Keratinocyte (primary cell): ENCODE results near the gene METTL26. TPM values are rescaled to one million over a fixed set of nuclear protein-coding genes. Genes with fewer than 3 reads are reported as not detected.

Experiments used
- DNase-seq: peaks from one replicate; pipeline ENCODE4 v3.0.0-alpha.2; 2011; ENCODE audit warnings: low read depth, missing footprints, low spot score
- FAIRE-seq: peaks from 2 replicates; lab custom pipeline; 2011; peaks lifted over from hg19 to GRCh38; lab: Jason Lieb, UNC
- H2AFZ ChIP-seq: 2 replicates; pipeline ENCODE4 v1.6.0; 2012; ENCODE audit warnings: low read length, control low read depth, inconsistent platforms; ENCODE audit not compliant: control insufficient read depth
- H3K27ac ChIP-seq: 2 replicates; pipeline ENCODE4 v1.5.1; 2011; ENCODE audit warnings: low read length; ENCODE audit not compliant: control insufficient read depth, insufficient read depth
- H3K27me3 ChIP-seq: 3 replicates; pipeline ENCODE4 v1.6.0; 2011; ENCODE audit warnings: low read length; ENCODE audit not compliant: control insufficient read depth, insufficient read depth; ENCODE audit errors: extremely low read depth
- H3K36me3 ChIP-seq, 2 experiments: 2 replicates in 1 of 2; 3 replicates in 1 of 2; pipeline ENCODE4 v1.5.1; 2011; ENCODE audit warnings: low read length in 2 of 2, mild to moderate bottlenecking in 1 of 2; ENCODE audit not compliant: control insufficient read depth in 2 of 2, insufficient read depth in 2 of 2; ENCODE audit errors: extremely low read depth in 1 of 2
- H3K4me1 ChIP-seq: 3 replicates; pipeline ENCODE4 v1.5.1; 2011; ENCODE audit warnings: low read length; ENCODE audit not compliant: control insufficient read depth, insufficient read depth; ENCODE audit errors: extremely low read depth
- H3K4me2 ChIP-seq: 3 replicates; pipeline ENCODE4 v1.6.0; 2011; ENCODE audit warnings: low read depth, low read length; ENCODE audit not compliant: control insufficient read depth, insufficient read depth; ENCODE audit errors: extremely low read depth
- H3K4me3 ChIP-seq, 3 experiments: fragments of 200-600 bp in 1 of 3; sonication (generic) in 1 of 3; 2 replicates in 2 of 3; 3 replicates in 1 of 3; pipeline ENCODE4 v1.5.1; 2011 to 2016; ENCODE audit warnings: low read length in 3 of 3, mild to moderate bottlenecking in 3 of 3, control low read depth in 2 of 3, inconsistent platforms in 1 of 3, low read depth in 1 of 3, mixed read lengths in 1 of 3, mixed run types in 1 of 3, moderate library complexity in 1 of 3; ENCODE audit not compliant: control insufficient read depth in 2 of 3, insufficient read depth in 2 of 3; ENCODE audit errors: extremely low read depth in 1 of 3
- H3K79me2 ChIP-seq: 2 replicates; pipeline ENCODE4 v1.6.0; 2012; ENCODE audit warnings: low read length; ENCODE audit not compliant: control insufficient read depth, insufficient read depth
- H3K9ac ChIP-seq: 3 replicates; pipeline ENCODE4 v1.6.0; 2011; ENCODE audit warnings: low read length; ENCODE audit not compliant: control insufficient read depth, insufficient read depth; ENCODE audit errors: extremely low read depth
- H3K9me1 ChIP-seq: 3 replicates; pipeline ENCODE4 v1.6.0; 2011; ENCODE audit warnings: low read length; ENCODE audit not compliant: control insufficient read depth, insufficient read depth; ENCODE audit errors: extremely low read depth
- H3K9me3 ChIP-seq: 2 replicates; pipeline ENCODE4 v1.5.1; 2012; ENCODE audit warnings: low read depth, low read length; ENCODE audit not compliant: control insufficient read depth
- H4K20me1 ChIP-seq: 3 replicates; pipeline ENCODE4 v1.6.0; 2011; ENCODE audit warnings: low read length; ENCODE audit not compliant: control insufficient read depth, insufficient read depth; ENCODE audit errors: extremely low read depth
- EZH2 ChIP-seq: IDR thresholded peaks from one replicate; pipeline ENCODE4 v1.6.1; 2012; ENCODE audit warnings: inconsistent platforms, mild to moderate bottlenecking, low read length, moderate library complexity
- dilution Hi-C: fragments of 300-500 bp; cut with MboI; formaldehyde crosslinking; loops from one replicate; pipeline ENCODE4 v1.7.0; 2020; ENCODE audit warnings: low sequenced_read_pairs; ENCODE audit not compliant: extremely low pct_ligation_motif_present
- polyA plus RNA-seq, 5 experiments: library from polyadenylated mRNA; depleted of rRNA in 3 of 5; stranded (reverse) in 3 of 5; stranded (forward) in 1 of 5; unstranded in 1 of 5; fragments of >200 nt; gene quantifications; 1 replicate in 1 of 5; 2 replicates in 3 of 5; 3 replicates in 1 of 5; pipeline versions ENCODE4 v1.2.1 to v1.2.3, GENCODE V29; 2011 to 2012; ENCODE audit warnings: missing spikeins in 2 of 5, low read depth in 1 of 5, low replicate concordance in 1 of 5
- TF ChIP-seq, protein P1 (sequence below), 3 experiments: IDR thresholded peaks in 1 of 3; conservative IDR thresholded peaks in 1 of 3; optimal IDR thresholded peaks in 1 of 3; 2 replicates in 2 of 3; 3 replicates in 1 of 3; pipeline versions ENCODE3 to v1.5.1; 2011; ENCODE audit warnings: low read length in 3 of 3, mild to moderate bottlenecking in 3 of 3, moderate library complexity in 2 of 3, control low read depth in 1 of 3, inconsistent platforms in 1 of 3; ENCODE audit not compliant: insufficient read depth in 2 of 3; ENCODE audit errors: extremely low read depth in 1 of 3

METTL26 gene
- polyA plus RNA-seq, 1 donor (not counting 4 experiments of a cell fraction or from before 2014, with no cell fraction given) = 46.9 TPM

GRCh38 chr16:595942-596735 is 40.0 kb downstream of the METTL26 start:
- Histone ChIP-seq H3K4me3 (no peak overlapping the region), H2AFZ (no peak overlapping the region), H3K9me3 (no peaks in the 10 kb centered on the region), H3K27me3 (no peaks in the 10 kb centered on the region), H3K4me1 (peaks cover 37% of the 10 kb centered on the region), H3K9ac (no peak overlapping the region), H3K36me3 (peaks cover 3 to 4% of the 10 kb centered on the region in 2 experiments), H4K20me1 (peaks cover 41% of the 10 kb centered on the region), H3K4me2 (no peak overlapping the region), H3K79me2 (peaks cover 39% of the 10 kb centered on the region), H3K9me1 (peaks cover 10% of the 10 kb centered on the region), H3K27ac (no peak overlapping the region)
- FAIRE-seq (no peak), DNase-seq (no peak)
- TF ChIP-seq, protein P1, sequence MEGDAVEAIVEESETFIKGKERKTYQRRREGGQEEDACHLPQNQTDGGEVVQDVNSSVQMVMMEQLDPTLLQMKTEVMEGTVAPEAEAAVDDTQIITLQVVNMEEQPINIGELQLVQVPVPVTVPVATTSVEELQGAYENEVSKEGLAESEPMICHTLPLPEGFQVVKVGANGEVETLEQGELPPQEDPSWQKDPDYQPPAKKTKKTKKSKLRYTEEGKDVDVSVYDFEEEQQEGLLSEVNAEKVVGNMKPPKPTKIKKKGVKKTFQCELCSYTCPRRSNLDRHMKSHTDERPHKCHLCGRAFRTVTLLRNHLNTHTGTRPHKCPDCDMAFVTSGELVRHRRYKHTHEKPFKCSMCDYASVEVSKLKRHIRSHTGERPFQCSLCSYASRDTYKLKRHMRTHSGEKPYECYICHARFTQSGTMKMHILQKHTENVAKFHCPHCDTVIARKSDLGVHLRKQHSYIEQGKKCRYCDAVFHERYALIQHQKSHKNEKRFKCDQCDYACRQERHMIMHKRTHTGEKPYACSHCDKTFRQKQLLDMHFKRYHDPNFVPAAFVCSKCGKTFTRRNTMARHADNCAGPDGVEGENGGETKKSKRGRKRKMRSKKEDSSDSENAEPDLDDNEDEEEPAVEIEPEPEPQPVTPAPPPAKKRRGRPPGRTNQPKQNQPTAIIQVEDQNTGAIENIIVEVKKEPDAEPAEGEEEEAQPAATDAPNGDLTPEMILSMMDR (optimal IDR thresholded peaks at IDR 0.05 in 1 of 3, IDR thresholded peaks at IDR 0.05 in 1 of 3, conservative IDR thresholded peaks at IDR 0.05 in 1 of 3; ENCODE audit: extremely low read depth in 1 of 3, insufficient read depth in 2 of 3, low read length in 3 of 3) = no peak
- TF ChIP-seq EZH2 = no peak
- dilution Hi-C loops = no loop called here

- H2AFZ ChIP-seq = no peak overlapping the region
- peaks cover 3 to 4% of the 10 kb centered on the region in 2 experiments for H3K36me3 ChIP-seq
- H3K79me2 ChIP-seq = peaks cover 43% of the 10 kb centered on the region
- dilution Hi-C loops = no loop called here
- peaks cover 12% of the 10 kb centered on the region for H3K9me1 ChIP-seq
- no peak overlapping the region for H3K4me3 ChIP-seq
- no peak for TF ChIP-seq EZH2
- TF ChIP-seq, protein P1 (optimal IDR thresholded peaks at IDR 0.05 in 1 of 3, IDR thresholded peaks at IDR 0.05 in 1 of 3, conservative IDR thresholded peaks at IDR 0.05 in 1 of 3; ENCODE audit: extremely low read depth in 1 of 3, insufficient read depth in 2 of 3, low read length in 3 of 3) = no peak
- no peak overlapping the region for H3K27ac ChIP-seq
- no peaks in the 10 kb centered on the region for H3K9me3 ChIP-seq
- peaks cover 46% of the 10 kb centered on the region for H4K20me1 ChIP-seq
- no peak for DNase-seq
- no peak for FAIRE-seq
- H3K27me3 ChIP-seq = no peaks in the 10 kb centered on the region
- no peak overlapping the region for H3K4me2 ChIP-seq
- H3K4me1 ChIP-seq = peaks cover 43% of the 10 kb centered on the region
- no peak overlapping the region for H3K9ac ChIP-seq
Observed at GRCh38 chr16:595094-595528, 41.0 kb downstream of the METTL26 start.
